HG02852 (cell line): Measurements from ENCODE around the gene ACTN1.

Source experiments
- ATAC-seq: cut with Tn5 transposase; IDR thresholded peaks from one replicate; pipeline ENCODE4 v1.9.1; 2021; ENCODE audit warnings: mild to moderate bottlenecking, moderate library complexity; ENCODE audit not compliant: unreplicated experiment

ACTN1 gene

GRCh38 chr14:68951800-68952530 is 27.1 kb downstream of the ACTN1 start:
- ATAC-seq: no peak

GRCh38 chr14:68951035-68951797 is 27.9 kb downstream of the ACTN1 start:
- ATAC-seq: no peak

GRCh38 chr14:68950111-68950510 is 29.0 kb downstream of the ACTN1 start:
- no peak for ATAC-seq

GRCh38 chr14:68949601-68949965 is 29.5 kb downstream of the ACTN1 start:
- no peak for ATAC-seq

GRCh38 chr14:68948686-68949600 is 30.2 kb downstream of the ACTN1 start:
- no peak for ATAC-seq

GRCh38 chr14:68947802-68948201 is 31.3 kb downstream of the ACTN1 start:
- no peak for ATAC-seq

GRCh38 chr14:68946489-68946822 is 32.6 kb downstream of the ACTN1 start:
- no peak for ATAC-seq

- ATAC-seq: no peak
These were observed 33.3 kb downstream of the ACTN1 start for GRCh38 chr14:68945585-68946488.

- ATAC-seq: no peak
These were observed 33.9 kb downstream of the ACTN1 start for GRCh38 chr14:68945190-68945584.

- ATAC-seq: no peak
These were observed 34.9 kb downstream of the ACTN1 start for GRCh38 chr14:68944162-68944561.

GRCh38 chr14:68943107-68943506 is 36.0 kb downstream of the ACTN1 start:
- no peak for ATAC-seq

GRCh38 chr14:68942296-68943035 is 36.6 kb downstream of the ACTN1 start:
- no peak for ATAC-seq

GRCh38 chr14:68941820-68942219 is 37.3 kb downstream of the ACTN1 start:
- ATAC-seq: no peak

- no peak for ATAC-seq
These were observed 38.4 kb downstream of the ACTN1 start for GRCh38 chr14:68940614-68941185.

GRCh38 chr14:68939893-68940613 is 39.0 kb downstream of the ACTN1 start:
- ATAC-seq: no peak

- no peak for ATAC-seq
These were observed 39.8 kb downstream of the ACTN1 start for GRCh38 chr14:68939181-68939892.

- ATAC-seq: no peak
These were observed 40.6 kb downstream of the ACTN1 start for GRCh38 chr14:68938271-68939150.
